GM19043 (cell line): ENCODE results near the gene YIPF7.

Source experiments
- ATAC-seq: cut with Tn5 transposase; IDR thresholded peaks from one replicate; pipeline ENCODE4 v1.9.1; 2021; ENCODE audit warnings: low read depth; ENCODE audit not compliant: unreplicated experiment

The YIPF7 gene

DNA sequence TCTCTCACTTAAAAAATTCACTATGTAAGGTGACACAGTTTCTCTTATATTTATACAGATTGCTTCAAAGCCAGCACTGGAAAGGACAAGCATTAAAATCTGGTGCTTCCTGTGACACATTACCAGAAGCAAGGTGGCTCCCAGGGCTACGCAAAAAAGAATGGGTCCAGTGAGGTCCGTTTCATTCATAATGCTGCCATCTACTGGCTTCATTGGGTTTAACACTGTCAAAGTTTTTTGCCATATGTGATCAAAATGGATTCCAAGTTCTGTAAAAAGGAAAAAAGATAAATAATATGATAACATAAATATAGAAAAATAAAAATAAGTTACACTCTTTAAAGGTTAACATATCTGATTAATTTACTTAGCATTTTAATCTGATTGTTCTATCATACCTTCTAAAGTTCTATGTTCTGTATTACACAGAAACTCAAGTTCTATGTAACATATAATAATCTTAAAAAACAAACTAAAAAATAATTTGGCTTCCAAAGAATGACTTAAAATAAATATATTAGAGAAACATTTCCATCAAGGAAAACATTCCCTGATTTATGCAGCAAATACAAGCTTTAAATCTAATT is 22.1 kb downstream of the YIPF7 start:
- peak; percentile 94 for ATAC-seq

DNA sequence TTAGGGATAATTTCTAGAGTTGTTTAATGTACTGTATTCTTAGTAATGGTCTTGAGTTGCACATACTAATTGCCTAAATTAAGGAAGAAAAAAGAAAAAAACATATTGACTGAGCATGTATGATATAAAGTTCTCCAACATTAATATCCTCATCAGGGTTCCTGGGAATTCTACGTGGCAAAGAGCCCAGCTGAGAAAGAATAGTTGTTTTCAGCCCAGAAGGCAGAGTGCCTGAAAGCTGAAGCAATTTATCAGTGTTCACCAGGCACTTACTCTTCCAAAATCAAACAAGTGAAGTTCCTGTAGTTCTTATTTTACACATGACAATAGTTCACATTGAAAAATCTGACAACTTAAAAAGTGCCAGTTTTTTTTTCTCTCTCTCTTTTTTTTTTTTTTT is 27.7 kb downstream of the YIPF7 start:
- ATAC-seq, result no peak

DNA sequence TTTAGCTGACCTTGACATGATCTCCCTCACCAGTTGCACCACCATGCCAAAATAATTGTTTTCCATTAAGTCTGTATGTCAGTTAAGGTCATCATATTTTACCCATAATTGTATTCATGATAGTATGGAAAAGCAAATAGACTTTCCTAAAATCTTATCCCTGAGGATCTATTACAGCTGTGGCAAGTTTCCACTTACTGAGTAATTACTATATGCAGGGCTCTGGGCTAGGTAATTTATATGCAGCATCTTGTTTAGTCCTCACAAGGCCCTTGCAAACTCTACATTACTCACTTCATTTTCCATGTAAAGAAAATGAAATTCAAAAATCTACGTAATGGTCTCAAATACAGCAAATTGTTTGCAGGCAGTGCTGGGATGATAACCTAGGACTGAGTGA is 34.8 kb downstream of the YIPF7 start:
- ATAC-seq, result no peak

DNA sequence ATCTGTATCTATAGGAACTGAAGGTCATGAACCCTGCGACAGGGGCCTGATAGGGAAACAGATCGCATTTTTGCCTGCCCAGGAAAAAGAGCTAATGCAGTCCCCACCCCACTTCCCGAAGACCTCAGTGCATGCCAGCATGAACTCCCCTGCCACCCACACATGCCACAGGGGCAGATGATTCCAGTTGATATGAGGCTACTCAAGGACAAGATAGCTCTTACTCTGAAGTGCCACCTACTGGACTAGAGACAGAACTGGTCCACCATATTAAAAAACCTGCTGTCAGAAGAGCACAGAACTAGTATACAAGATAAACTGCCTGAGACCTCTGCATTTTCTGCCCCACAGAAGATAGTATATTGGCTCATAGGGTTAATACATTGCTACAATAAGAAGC is 68.0 kb downstream of the YIPF7 start:
- no peak for ATAC-seq

DNA sequence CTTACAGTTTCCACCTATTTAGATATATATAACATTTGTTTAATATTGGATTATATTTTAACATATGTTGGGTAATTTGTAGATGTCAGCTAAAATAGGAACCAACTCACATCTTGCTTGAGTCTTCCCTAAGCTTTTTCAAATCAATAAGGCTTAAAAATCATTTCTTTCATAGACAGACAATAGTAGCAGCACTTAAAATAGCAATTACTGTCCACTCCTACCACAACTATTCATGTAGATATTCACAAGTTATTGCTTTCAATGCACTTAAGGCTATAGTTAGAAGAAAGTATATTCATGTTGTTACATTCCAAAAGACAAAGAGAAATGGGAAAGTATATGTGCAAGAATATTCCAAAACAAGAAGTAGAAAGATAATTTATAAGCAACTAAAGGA is 71.2 kb downstream of the YIPF7 start:
- ATAC-seq, result no peak

DNA sequence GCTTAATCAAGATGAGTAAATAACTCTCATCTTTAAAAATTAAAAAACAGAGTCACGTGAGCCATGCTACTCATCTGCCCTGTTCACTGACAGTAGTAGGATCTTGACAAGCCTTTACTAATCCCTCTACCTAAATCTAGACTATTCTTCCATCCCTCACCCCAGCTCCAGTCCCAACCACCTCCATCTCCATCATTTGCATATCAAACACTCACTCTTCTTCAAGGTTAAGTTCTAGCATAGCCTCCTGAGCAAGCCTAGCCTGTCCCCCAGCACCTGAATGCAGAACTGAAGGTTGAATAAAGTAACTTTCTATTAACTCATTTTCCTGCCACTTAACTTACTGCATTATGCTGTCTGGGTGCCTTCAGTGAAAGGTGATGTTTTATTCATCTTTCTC is 72.5 kb downstream of the YIPF7 start:
- no peak for ATAC-seq
